ENCODE data around the gene IRF1. TPM values are rescaled to one million over a fixed set of nuclear protein-coding genes. Genes with fewer than 3 reads are reported as not detected.
"Not testable (repeated sequence)": the region's sequence is repeated elsewhere in the genome, so short reads cannot be mapped to it uniquely, and the experiment has no call there.

IRF1 gene
- total and polyA plus RNA-seq, 4 donors = 32.9 to 141 (median 68.5) TPM

- peaks cover 14 to 47% (median 27%) of the 10 kb centered on the region in 4 donors for H3K36me3 ChIP-seq (ENCODE audit: control insufficient read depth in 4 of 4, insufficient read depth in 4 of 4, low read length in 4 of 4)
- H3K9me3 ChIP-seq (ENCODE audit: control insufficient read depth in 4 of 4, insufficient read depth in 3 of 4, low read length in 3 of 4) = no peaks in the 10 kb centered on the region
- no peak overlapping the region for H3K4me3 ChIP-seq
- WGBS, 2 donors = 78 to 91% methylated on average over 4 of the region's 4 CpGs
- no peak for TF ChIP-seq CTCF (IDR thresholded peaks at IDR 0.05; ENCODE audit: control extremely low read depth, extremely low read depth)
- DNase-seq (no peak), ATAC-seq (ENCODE audit: insufficient read depth, low FRiP score) (no peak)
- H3K27me3 ChIP-seq (ENCODE audit: control insufficient read depth in 3 of 3, insufficient read depth in 3 of 3, low read length in 2 of 3) = no peaks in the 10 kb centered on the region
- peak overlapping the region in 1 of 2 donors; percentile 55 for H3K27ac ChIP-seq (ENCODE audit: low read depth in 1 of 2, low read length in 1 of 2)
- peaks cover 0 to 38% (median 17%) of the 10 kb centered on the region in 5 donors for H3K4me1 ChIP-seq (ENCODE audit: control insufficient read depth in 5 of 5, insufficient read depth in 5 of 5, low read length in 5 of 5)
- H3K9ac ChIP-seq (ENCODE audit: insufficient read depth in 1 of 2, low read length in 2 of 2) = no peak overlapping the region
Observed at GRCh38 chr5:132487095-132487428, 3.5 kb downstream of the IRF1 start.

GRCh38 chr5:132486318-132487094 is 4.1 kb downstream of the IRF1 start:
- peak in 1 of 3 donors; percentile 11 for DNase-seq
- Histone ChIP-seq H3K9me3 (ENCODE audit: control insufficient read depth in 4 of 4, insufficient read depth in 3 of 4, low read length in 3 of 4) (no peaks in the 10 kb centered on the region), H3K36me3 (ENCODE audit: control insufficient read depth in 4 of 4, insufficient read depth in 4 of 4, low read length in 4 of 4) (peaks cover 14 to 50% (median 27%) of the 10 kb centered on the region in 4 donors), H3K27me3 (ENCODE audit: control insufficient read depth in 3 of 3, insufficient read depth in 3 of 3, low read length in 2 of 3) (no peaks in the 10 kb centered on the region), H3K4me1 (ENCODE audit: control insufficient read depth in 5 of 5, insufficient read depth in 5 of 5, low read length in 5 of 5) (peaks cover 0 to 33% (median 14%) of the 10 kb centered on the region in 5 donors), H3K9ac (ENCODE audit: insufficient read depth in 1 of 2, low read length in 2 of 2) (no peak overlapping the region), H3K4me3 (no peak overlapping the region), H3K27ac (ENCODE audit: low read depth in 1 of 2, low read length in 1 of 2) (peak overlapping the region in 1 of 2 donors; percentile 55)
- 80 to 87% methylated on average over 14 of the region's 14 CpGs for WGBS, 2 donors
- no peak for ATAC-seq (ENCODE audit: insufficient read depth, low FRiP score)
- no peak for TF ChIP-seq CTCF (IDR thresholded peaks at IDR 0.05; ENCODE audit: control extremely low read depth, extremely low read depth)

- no peaks in the 10 kb centered on the region for H3K9me3 ChIP-seq (ENCODE audit: control insufficient read depth in 4 of 4, insufficient read depth in 3 of 4, low read length in 3 of 4)
- H3K4me3 ChIP-seq = no peak overlapping the region
- H3K9ac ChIP-seq (ENCODE audit: insufficient read depth in 1 of 2, low read length in 2 of 2) = no peak overlapping the region
- peak in 1 of 3 donors; percentile 5 for DNase-seq
- WGBS, 2 donors = 54 to 63% methylated on average over 6 of the region's 6 CpGs
- peak overlapping the region in 1 of 2 donors; percentile 55 for H3K27ac ChIP-seq (ENCODE audit: low read depth in 1 of 2, low read length in 1 of 2)
- H3K27me3 ChIP-seq (ENCODE audit: control insufficient read depth in 3 of 3, insufficient read depth in 3 of 3, low read length in 2 of 3) = no peaks in the 10 kb centered on the region
- H3K4me1 ChIP-seq (ENCODE audit: control insufficient read depth in 5 of 5, insufficient read depth in 5 of 5, low read length in 5 of 5) = peaks cover 0 to 30% (median 12%) of the 10 kb centered on the region in 5 donors
- no peak for TF ChIP-seq CTCF (IDR thresholded peaks at IDR 0.05; ENCODE audit: control extremely low read depth, extremely low read depth)
- peaks cover 14 to 55% (median 27%) of the 10 kb centered on the region in 4 donors for H3K36me3 ChIP-seq (ENCODE audit: control insufficient read depth in 4 of 4, insufficient read depth in 4 of 4, low read length in 4 of 4)
- ATAC-seq (ENCODE audit: insufficient read depth, low FRiP score) = no peak
Observed at GRCh38 chr5:132485641-132486317, 4.8 kb downstream of the IRF1 start.

GRCh38 chr5:132484876-132485640 is 5.5 kb downstream of the IRF1 start:
- Histone ChIP-seq H3K36me3 (ENCODE audit: control insufficient read depth in 4 of 4, insufficient read depth in 4 of 4, low read length in 4 of 4) (peaks cover 14 to 57% (median 27%) of the 10 kb centered on the region in 4 donors), H3K27ac (ENCODE audit: low read depth in 1 of 2, low read length in 1 of 2) (peak overlapping the region in 1 of 2 donors; percentile 55), H3K4me1 (ENCODE audit: control insufficient read depth in 5 of 5, insufficient read depth in 5 of 5, low read length in 5 of 5) (peaks cover 0 to 30% (median 12%) of the 10 kb centered on the region in 5 donors)
- not testable (repeated sequence) for H3K9me3 ChIP-seq (ENCODE audit: control insufficient read depth in 4 of 4, insufficient read depth in 3 of 4, low read length in 3 of 4); H3K27me3 ChIP-seq (ENCODE audit: control insufficient read depth in 3 of 3, insufficient read depth in 3 of 3, low read length in 2 of 3); ATAC-seq (ENCODE audit: insufficient read depth, low FRiP score); DNase-seq; H3K9ac ChIP-seq (ENCODE audit: insufficient read depth in 1 of 2, low read length in 2 of 2); H3K4me3 ChIP-seq
- WGBS, 2 donors = 83 to 89% methylated on average over 12 of the region's 12 CpGs

All from lung (tissue), 12 donors.